BE2C (cell line): Measurements from ENCODE around the gene UPK3A.
A peak's percentile ranks its signal among the peaks of the same experiment; 100 is the strongest.

ENCODE experiments used
- DNase-seq: peaks from one replicate; pipeline ENCODE4 v3.0.0-alpha.2; 2020
- H3K27me3 ChIP-seq: fragments of 250-450 bp; sonication (Bioruptor Pico); 2 replicates; pipeline ENCODE4 v1.5.1; 2020; ENCODE audit warnings: mild to moderate bottlenecking
- H3K36me3 ChIP-seq: fragments of 250-450 bp; sonication (Bioruptor Pico); 2 replicates; pipeline ENCODE4 v1.5.1; 2020; ENCODE audit warnings: mild to moderate bottlenecking
- H3K4me1 ChIP-seq: fragments of 250-450 bp; sonication (Bioruptor Pico); 2 replicates; pipeline ENCODE4 v1.5.1; 2020
- H3K4me3 ChIP-seq: 2 replicates; pipeline ENCODE4 v1.5.1; 2011; ENCODE audit warnings: low read depth, low read length
- H3K9me3 ChIP-seq: fragments of 250-450 bp; sonication (Bioruptor Pico); 2 replicates; pipeline ENCODE4 v1.5.1; 2020
- CTCF ChIP-seq: IDR thresholded peaks from 2 replicates; pipeline ENCODE4 v1.5.1; 2012; ENCODE audit warnings: mild to moderate bottlenecking, low read depth, low read length

UPK3A gene

GRCh38 chr22:45328822-45329529, 44.2 kb downstream of the UPK3A start:
- no peaks in the 10 kb centered on the region for H3K9me3 ChIP-seq
- peaks cover 10% of the 10 kb centered on the region for H3K4me1 ChIP-seq
- TF ChIP-seq CTCF, result no peak
- no peak overlapping the region for H3K4me3 ChIP-seq
- DNase-seq, result peak; percentile 74
- H3K36me3 ChIP-seq, result peaks cover 68% of the 10 kb centered on the region
- H3K27me3 ChIP-seq, result no peaks in the 10 kb centered on the region

GRCh38 chr22:45329530-45329936, 44.8 kb downstream of the UPK3A start:
- H3K27me3 ChIP-seq, result no peaks in the 10 kb centered on the region
- no peak overlapping the region for H3K4me3 ChIP-seq
- DNase-seq, result peak; percentile 95
- H3K4me1 ChIP-seq, result peaks cover 10% of the 10 kb centered on the region
- H3K9me3 ChIP-seq, result no peaks in the 10 kb centered on the region
- no peak for TF ChIP-seq CTCF
- peaks cover 68% of the 10 kb centered on the region for H3K36me3 ChIP-seq

GRCh38 chr22:45330548-45330947, 45.8 kb downstream of the UPK3A start:
- H3K4me1 ChIP-seq, result peaks cover 10% of the 10 kb centered on the region
- H3K9me3 ChIP-seq, result no peaks in the 10 kb centered on the region
- no peaks in the 10 kb centered on the region for H3K27me3 ChIP-seq
- no peak for TF ChIP-seq CTCF
- DNase-seq, result no peak
- peaks cover 70% of the 10 kb centered on the region for H3K36me3 ChIP-seq
- no peak overlapping the region for H3K4me3 ChIP-seq

GRCh38 chr22:45331486-45331885, 46.7 kb downstream of the UPK3A start:
- Histone ChIP-seq H3K9me3 (no peaks in the 10 kb centered on the region), H3K4me1 (peaks cover 10% of the 10 kb centered on the region), H3K36me3 (peaks cover 73% of the 10 kb centered on the region), H3K27me3 (no peaks in the 10 kb centered on the region), H3K4me3 (no peak overlapping the region)
- no peak for DNase-seq
- no peak for TF ChIP-seq CTCF

- Histone ChIP-seq H3K36me3 (peaks cover 77% of the 10 kb centered on the region), H3K4me1 (peaks cover 10% of the 10 kb centered on the region), H3K9me3 (no peaks in the 10 kb centered on the region), H3K4me3 (no peak overlapping the region), H3K27me3 (no peaks in the 10 kb centered on the region)
- no peak for TF ChIP-seq CTCF
- DNase-seq, result no peak
Observed at GRCh38 chr22:45332001-45332400, 47.3 kb downstream of the UPK3A start.

GRCh38 chr22:45334068-45334467, 49.3 kb downstream of the UPK3A start:
- Histone ChIP-seq H3K27me3 (no peaks in the 10 kb centered on the region), H3K4me3 (no peak overlapping the region), H3K9me3 (no peaks in the 10 kb centered on the region), H3K4me1 (peaks cover 5% of the 10 kb centered on the region), H3K36me3 (peaks cover 71% of the 10 kb centered on the region)
- DNase-seq, result no peak
- TF ChIP-seq CTCF, result no peak
